Measurements from ENCODE around the gene MICAL2. TPM values are rescaled to one million over a fixed set of nuclear protein-coding genes. Genes with fewer than 3 reads are reported as not detected.

Gene MICAL2
- total RNA-seq, 1 donor from 2014 or later = 21.7 TPM

DNA sequence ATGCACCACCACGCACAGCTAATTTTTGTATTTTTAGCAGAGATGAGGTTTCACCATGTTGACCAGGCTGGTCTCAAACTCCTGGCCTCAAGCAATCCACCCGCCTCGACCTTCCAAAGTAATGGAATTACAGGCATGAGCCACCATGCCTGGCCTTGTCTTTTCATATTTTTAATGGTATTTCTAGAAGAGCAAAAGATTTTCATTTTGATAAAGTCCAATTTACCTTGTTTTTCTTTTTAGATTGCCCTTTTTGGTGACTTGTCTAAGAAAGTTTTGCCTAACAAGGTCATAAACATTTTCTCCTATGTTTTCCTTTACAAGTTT, 45.5 kb upstream of the MICAL2 start:
- Mint-ChIP-seq H3K27ac (ENCODE audit: unreplicated experiment) (peak overlapping the region; percentile 48), H3K4me1 (ENCODE audit: unreplicated experiment) (peaks cover 9% of the 10 kb centered on the region), H3K27me3 (ENCODE audit: unreplicated experiment) (peaks cover 2% of the 10 kb centered on the region), H3K9me3 (ENCODE audit: unreplicated experiment) (no peaks in the 10 kb centered on the region), H3K4me3 (ENCODE audit: unreplicated experiment) (no peak overlapping the region), H3K36me3 (ENCODE audit: low read depth, unreplicated experiment) (no peaks in the 10 kb centered on the region)
- no peak for DNase-seq (ENCODE audit: low spot score)
- TF ChIP-seq, protein P1, sequence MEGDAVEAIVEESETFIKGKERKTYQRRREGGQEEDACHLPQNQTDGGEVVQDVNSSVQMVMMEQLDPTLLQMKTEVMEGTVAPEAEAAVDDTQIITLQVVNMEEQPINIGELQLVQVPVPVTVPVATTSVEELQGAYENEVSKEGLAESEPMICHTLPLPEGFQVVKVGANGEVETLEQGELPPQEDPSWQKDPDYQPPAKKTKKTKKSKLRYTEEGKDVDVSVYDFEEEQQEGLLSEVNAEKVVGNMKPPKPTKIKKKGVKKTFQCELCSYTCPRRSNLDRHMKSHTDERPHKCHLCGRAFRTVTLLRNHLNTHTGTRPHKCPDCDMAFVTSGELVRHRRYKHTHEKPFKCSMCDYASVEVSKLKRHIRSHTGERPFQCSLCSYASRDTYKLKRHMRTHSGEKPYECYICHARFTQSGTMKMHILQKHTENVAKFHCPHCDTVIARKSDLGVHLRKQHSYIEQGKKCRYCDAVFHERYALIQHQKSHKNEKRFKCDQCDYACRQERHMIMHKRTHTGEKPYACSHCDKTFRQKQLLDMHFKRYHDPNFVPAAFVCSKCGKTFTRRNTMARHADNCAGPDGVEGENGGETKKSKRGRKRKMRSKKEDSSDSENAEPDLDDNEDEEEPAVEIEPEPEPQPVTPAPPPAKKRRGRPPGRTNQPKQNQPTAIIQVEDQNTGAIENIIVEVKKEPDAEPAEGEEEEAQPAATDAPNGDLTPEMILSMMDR (IDR thresholded peaks at IDR 0.05; ENCODE audit: unreplicated experiment) = no peak

DNA sequence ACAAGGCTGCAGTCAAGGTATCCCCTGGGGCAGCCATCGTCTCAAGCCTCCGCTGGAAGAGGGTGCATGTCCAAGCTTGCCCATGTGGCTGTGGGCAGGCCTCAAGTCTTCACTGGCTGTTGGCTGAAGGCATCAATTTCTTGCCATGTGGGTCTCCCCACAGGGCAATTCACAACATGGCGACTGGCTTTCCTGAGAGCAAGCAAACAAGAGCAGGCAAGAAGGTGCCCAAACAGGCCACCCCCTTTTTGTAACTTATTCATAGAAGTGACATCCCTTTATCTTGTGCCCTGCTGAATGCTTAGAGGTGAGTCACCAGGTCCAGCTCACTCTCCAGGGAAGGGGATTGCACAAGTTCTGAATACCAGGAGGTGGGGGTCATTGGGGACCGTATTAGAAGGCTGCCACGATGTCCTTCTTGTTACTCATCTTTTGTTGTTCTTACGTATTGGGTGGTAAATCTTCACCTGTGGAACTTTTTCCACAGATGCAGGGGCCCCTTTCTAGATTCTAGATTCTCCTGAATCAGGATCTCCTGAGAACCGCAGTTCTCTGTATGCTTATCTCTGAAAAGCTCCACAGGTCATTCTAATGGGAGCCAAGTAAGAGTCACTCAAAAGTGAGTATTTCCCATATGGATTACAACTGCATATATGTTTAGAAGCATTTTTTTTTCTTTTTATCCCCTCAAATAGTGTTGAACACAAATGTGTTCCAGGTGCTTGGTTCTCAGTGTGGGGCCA, 44.2 kb upstream of the MICAL2 start:
- Mint-ChIP-seq H3K36me3 (ENCODE audit: low read depth, unreplicated experiment) (no peaks in the 10 kb centered on the region), H3K4me1 (ENCODE audit: unreplicated experiment) (peaks cover 4% of the 10 kb centered on the region), H3K4me3 (ENCODE audit: unreplicated experiment) (no peak overlapping the region), H3K27me3 (ENCODE audit: unreplicated experiment) (peaks cover 2% of the 10 kb centered on the region), H3K27ac (ENCODE audit: unreplicated experiment) (no peak overlapping the region), H3K9me3 (ENCODE audit: unreplicated experiment) (no peaks in the 10 kb centered on the region)
- TF ChIP-seq, protein P1 (IDR thresholded peaks at IDR 0.05; ENCODE audit: unreplicated experiment) = no peak
- DNase-seq (ENCODE audit: low spot score) = no peak

DNA sequence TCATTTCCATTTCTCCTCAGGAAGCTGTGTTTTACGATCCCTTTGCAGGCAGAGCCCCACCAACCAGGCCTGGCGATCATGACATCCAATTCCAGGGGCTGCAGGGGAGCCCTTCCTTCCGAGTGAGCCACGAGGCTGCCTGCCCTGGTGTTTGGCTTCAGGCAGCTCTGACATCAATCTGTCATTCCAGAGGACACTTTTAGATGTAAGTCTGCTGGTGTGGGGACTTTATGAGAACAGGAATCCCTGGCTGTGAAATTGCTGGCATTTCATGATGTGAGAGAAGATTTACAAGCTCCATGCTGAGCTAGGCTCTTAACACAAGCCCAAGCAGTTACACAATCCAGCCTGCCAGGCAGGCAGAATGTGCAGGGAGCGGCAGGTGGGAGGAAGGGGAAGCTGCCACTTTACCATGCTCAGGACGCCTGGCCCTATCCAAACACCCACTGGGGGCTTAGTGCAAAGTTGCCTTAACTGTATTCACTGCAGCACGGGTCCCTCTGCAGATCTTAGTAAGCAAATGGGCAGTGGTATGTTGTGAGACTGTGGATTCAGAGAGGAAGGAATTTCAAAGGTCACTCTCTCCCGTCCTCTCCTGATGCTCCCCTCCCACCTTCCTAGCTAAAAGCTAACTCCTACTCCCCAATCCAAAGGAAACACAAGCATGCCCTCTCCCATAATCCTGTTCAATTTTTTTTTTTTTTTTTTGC, 43.4 kb upstream of the MICAL2 start:
- no peak overlapping the region for H3K27ac Mint-ChIP-seq (ENCODE audit: unreplicated experiment)
- peaks cover 2% of the 10 kb centered on the region for H3K27me3 Mint-ChIP-seq (ENCODE audit: unreplicated experiment)
- no peak for DNase-seq (ENCODE audit: low spot score)
- peaks cover 4% of the 10 kb centered on the region for H3K4me1 Mint-ChIP-seq (ENCODE audit: unreplicated experiment)
- no peak overlapping the region for H3K4me3 Mint-ChIP-seq (ENCODE audit: unreplicated experiment)
- TF ChIP-seq, protein P1 (IDR thresholded peaks at IDR 0.05; ENCODE audit: unreplicated experiment) = no peak
- H3K9me3 Mint-ChIP-seq (ENCODE audit: unreplicated experiment) = no peaks in the 10 kb centered on the region
- no peaks in the 10 kb centered on the region for H3K36me3 Mint-ChIP-seq (ENCODE audit: low read depth, unreplicated experiment)

DNA sequence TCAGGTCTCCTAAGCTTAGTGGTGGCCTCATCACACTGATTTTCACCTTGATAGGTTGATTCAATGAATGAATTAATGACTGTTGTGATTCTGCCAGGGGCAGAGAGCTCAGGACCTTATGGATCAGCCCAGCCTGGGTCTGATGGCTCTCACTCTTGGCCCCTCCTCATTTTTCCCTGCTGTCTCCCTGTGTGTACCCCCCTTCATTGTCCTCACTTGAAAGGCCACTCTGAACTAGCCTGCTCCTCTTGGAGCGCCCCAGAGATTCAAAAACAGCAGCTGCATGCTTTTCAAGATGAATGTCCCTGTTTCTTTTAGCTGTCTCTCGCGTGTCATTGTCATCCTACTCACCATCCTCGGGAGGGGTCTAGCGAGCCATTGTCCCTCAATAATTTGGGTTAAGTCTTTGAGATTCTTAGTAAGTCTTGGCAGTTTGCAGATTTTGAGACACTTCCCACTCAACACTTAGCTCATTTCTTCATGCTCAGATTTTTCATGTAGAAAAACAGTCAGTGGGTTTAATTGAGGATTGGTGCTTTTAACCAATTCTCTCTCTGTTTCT, 42.5 kb upstream of the MICAL2 start:
- H3K27ac Mint-ChIP-seq (ENCODE audit: unreplicated experiment) = no peak overlapping the region
- H3K27me3 Mint-ChIP-seq (ENCODE audit: unreplicated experiment) = peaks cover 2% of the 10 kb centered on the region
- no peak overlapping the region for H3K4me3 Mint-ChIP-seq (ENCODE audit: unreplicated experiment)

More for the DNA sequence above, 42.5 kb upstream of the MICAL2 start:
- TF ChIP-seq, protein P1 (IDR thresholded peaks at IDR 0.05; ENCODE audit: unreplicated experiment) = no peak
- no peaks in the 10 kb centered on the region for H3K9me3 Mint-ChIP-seq (ENCODE audit: unreplicated experiment)
- peaks cover 4% of the 10 kb centered on the region for H3K4me1 Mint-ChIP-seq (ENCODE audit: unreplicated experiment)
- no peak for DNase-seq (ENCODE audit: low spot score)
- H3K36me3 Mint-ChIP-seq (ENCODE audit: low read depth, unreplicated experiment) = no peaks in the 10 kb centered on the region
